Thymus (tissue), 11 donors: Measurements from ENCODE around the gene CELSR1. TPM values are rescaled to one million over a fixed set of nuclear protein-coding genes. Genes with fewer than 3 reads are reported as not detected.

Experiments used
- DNase-seq, 9 donors: peaks; one replicate each; pipeline ENCODE4 v3.0.0-alpha.2; 2013; ENCODE audit warnings: low spot score in 9 of 9, low read depth in 6 of 9, missing footprints in 1 of 9
- H3K27ac ChIP-seq, 2 donors: one replicate each; pipeline ENCODE4 v1.5.1; 2013; ENCODE audit warnings: control low read depth in 1 of 2, low read depth in 1 of 2, low read length in 1 of 2, mild to moderate bottlenecking in 1 of 2, moderate library complexity in 1 of 2
- H3K27me3 ChIP-seq, 2 donors: one replicate each; pipeline ENCODE4 v1.5.1; 2013; ENCODE audit warnings: low read length in 1 of 2; ENCODE audit not compliant: control insufficient read depth in 2 of 2, insufficient read depth in 1 of 2
- H3K36me3 ChIP-seq, 2 donors: one replicate each; pipeline ENCODE4 v1.5.1; 2013; ENCODE audit warnings: low read length in 1 of 2, mild to moderate bottlenecking in 1 of 2, moderate library complexity in 1 of 2; ENCODE audit not compliant: control insufficient read depth in 2 of 2, insufficient read depth in 2 of 2
- H3K4me1 ChIP-seq, 2 donors: one replicate each; pipeline ENCODE4 v1.5.1; 2013; ENCODE audit warnings: low read length in 2 of 2; ENCODE audit not compliant: control insufficient read depth in 2 of 2, insufficient read depth in 2 of 2
- H3K4me3 ChIP-seq, 2 donors: one replicate each; pipeline ENCODE4 v1.5.1; 2013; ENCODE audit warnings: low read length in 2 of 2, control low read depth in 1 of 2, mild to moderate bottlenecking in 1 of 2
- H3K9me3 ChIP-seq, 2 donors: one replicate each; pipeline ENCODE4 v1.5.1; 2013; ENCODE audit warnings: low read length in 1 of 2, mild to moderate bottlenecking in 1 of 2; ENCODE audit not compliant: control insufficient read depth in 2 of 2, insufficient read depth in 1 of 2
- WGBS: extraction: QIAGEN DNeasy Blood & Tissue Kit; methylation state at CpG from one replicate; pipeline ENCODE4 v1.1.7; 2013; 5-methylcytosine and 5-hydroxymethylcytosine counted together
- polyA plus RNA-seq: library from polyadenylated mRNA; stranded (reverse); fragments of 200-250 nt; gene quantifications from one replicate; pipeline ENCODE4 v1.2.3, GENCODE V29; 2013
- total RNA-seq: library from RNA; stranded (reverse); fragments of 120-200 nt; gene quantifications from one replicate; pipeline ENCODE4 v1.2.4, GENCODE V29; 2013
- donor health status: healthy.

CELSR1 gene
- total and polyA plus RNA-seq, 2 donors: 3.7 to 9.4 TPM

- no peak overlapping the region for H3K4me3 ChIP-seq
- no peak overlapping the region for H3K27ac ChIP-seq
- 59% methylated on average over 14 of the region's 14 CpGs for WGBS
- H3K4me1 ChIP-seq: peaks cover 28 to 64% of the 10 kb centered on the region in 2 donors
- peaks cover 0 to 3% of the 10 kb centered on the region in 2 donors for H3K36me3 ChIP-seq
- no peaks in the 10 kb centered on the region for H3K27me3 ChIP-seq
- peak in 1 of 9 donors; percentile 56 for DNase-seq
- no peaks in the 10 kb centered on the region for H3K9me3 ChIP-seq
These were observed 44.3 kb upstream of the CELSR1 start for GRCh38 chr22:46581538-46582244.

GRCh38 chr22:46580940-46581537, 43.6 kb upstream of the CELSR1 start:
- H3K4me1 ChIP-seq: peaks cover 28 to 63% of the 10 kb centered on the region in 2 donors
- DNase-seq: no peak
- WGBS: 91% methylated on average over 13 of the region's 13 CpGs
- no peaks in the 10 kb centered on the region for H3K9me3 ChIP-seq
- H3K36me3 ChIP-seq: peaks cover 0 to 3% of the 10 kb centered on the region in 2 donors
- H3K27me3 ChIP-seq: peaks cover 0 to 2% of the 10 kb centered on the region in 2 donors
- no peak overlapping the region for H3K27ac ChIP-seq
- no peak overlapping the region for H3K4me3 ChIP-seq

GRCh38 chr22:46579751-46580449, 42.5 kb upstream of the CELSR1 start:
- no peaks in the 10 kb centered on the region for H3K9me3 ChIP-seq
- peaks cover 28 to 71% of the 10 kb centered on the region in 2 donors for H3K4me1 ChIP-seq
- no peak overlapping the region for H3K4me3 ChIP-seq
- no peak for DNase-seq
- no peaks in the 10 kb centered on the region for H3K36me3 ChIP-seq
- H3K27me3 ChIP-seq: peaks cover 0 to 2% of the 10 kb centered on the region in 2 donors
- WGBS: 96% methylated on average over 14 of the region's 14 CpGs
- peak overlapping the region in 1 of 2 donors; percentile 15 for H3K27ac ChIP-seq

- Histone ChIP-seq H3K9me3 (no peaks in the 10 kb centered on the region), H3K27ac (peak overlapping the region in 1 of 2 donors; percentile 46), H3K4me1 (peaks cover 28 to 69% of the 10 kb centered on the region in 2 donors), H3K36me3 (no peaks in the 10 kb centered on the region), H3K27me3 (peaks cover 0 to 2% of the 10 kb centered on the region in 2 donors), H3K4me3 (peak overlapping the region; percentile 60 to 83)
- WGBS: 65% methylated on average over 15 of the region's 15 CpGs
- DNase-seq: no peak
These were observed 41.6 kb upstream of the CELSR1 start for GRCh38 chr22:46578824-46579561.

GRCh38 chr22:46578251-46578823, 40.9 kb upstream of the CELSR1 start:
- Histone ChIP-seq H3K36me3 (no peaks in the 10 kb centered on the region), H3K4me3 (peak overlapping the region; percentile 60 to 83), H3K4me1 (peaks cover 28 to 63% of the 10 kb centered on the region in 2 donors), H3K27ac (no peak overlapping the region), H3K27me3 (peaks cover 0 to 2% of the 10 kb centered on the region in 2 donors), H3K9me3 (peaks cover 0 to under 1% of the 10 kb centered on the region in 2 donors)
- no peak for DNase-seq
- WGBS: 43% methylated on average over 9 of the region's 9 CpGs

GRCh38 chr22:46577368-46578249, 40.2 kb upstream of the CELSR1 start:
- Histone ChIP-seq H3K27ac (peak overlapping the region in 1 of 2 donors; percentile 70), H3K9me3 (peaks cover 0 to 8% of the 10 kb centered on the region in 2 donors), H3K27me3 (peaks cover 0 to 2% of the 10 kb centered on the region in 2 donors), H3K36me3 (no peaks in the 10 kb centered on the region), H3K4me1 (peaks cover 28 to 63% of the 10 kb centered on the region in 2 donors), H3K4me3 (peak overlapping the region; percentile 60 to 83)
- DNase-seq: no peak
- 4% methylated on average over 65 of the region's 65 CpGs for WGBS

- WGBS: 3% methylated on average over 141 of the region's 142 CpGs
- peak overlapping the region in 1 of 2 donors; percentile 70 for H3K27ac ChIP-seq
- H3K4me1 ChIP-seq: peaks cover 21 to 55% of the 10 kb centered on the region in 2 donors
These were observed 39.3 kb upstream of the CELSR1 start for GRCh38 chr22:46576556-46577367.

More at GRCh38 chr22:46576556-46577367, 39.3 kb upstream of the CELSR1 start:
- peak in 5 of 9 donors; percentile 48 to 78 (median 57) for DNase-seq
- H3K27me3 ChIP-seq: peaks cover 0 to 2% of the 10 kb centered on the region in 2 donors
- no peaks in the 10 kb centered on the region for H3K36me3 ChIP-seq
- H3K4me3 ChIP-seq: peak overlapping the region; percentile 60 to 83
- peaks cover 0 to 16% of the 10 kb centered on the region in 2 donors for H3K9me3 ChIP-seq
